HepG2 (cell line): ENCODE measurements around the gene PDE4C. TPM values are rescaled to one million over a fixed set of nuclear protein-coding genes. Genes with fewer than 3 reads are reported as not detected.

Experiments used
- BCLAF1 ChIP-seq: fragments of 450-650 bp; IDR thresholded peaks from 2 replicates; pipeline ENCODE4 v1.6.1; 2017; ENCODE audit warnings: mild to moderate bottlenecking
- ONECUT2 ChIP-seq: sonication (generic); formaldehyde crosslinking; IDR thresholded peaks from 2 replicates; pipeline ENCODE4 v1.4.0; 2020; ENCODE audit warnings: missing genetic modification reagents
- PRDM4 ChIP-seq: sonication (generic); formaldehyde crosslinking; IDR thresholded peaks from 2 replicates; pipeline ENCODE4 v1.9.0; 2021; ENCODE audit warnings: missing genetic modification reagents, borderline replicate concordance
- SIX1 ChIP-seq: sonication (generic); formaldehyde crosslinking; IDR thresholded peaks from 2 replicates; pipeline ENCODE4 v1.4.0; 2020; ENCODE audit warnings: missing genetic modification reagents, borderline replicate concordance
- ZNF235 ChIP-seq: sonication (generic); formaldehyde crosslinking; IDR thresholded peaks from 2 replicates; pipeline ENCODE4 v1.8.1; 2023; ENCODE audit warnings: mild to moderate bottlenecking, missing genetic modification reagents, borderline replicate concordance
- ZNF746 ChIP-seq: sonication (generic); formaldehyde crosslinking; IDR thresholded peaks from 2 replicates; pipeline ENCODE4 v1.8.0; 2022; ENCODE audit warnings: mild to moderate bottlenecking, missing genetic modification reagents
- polyA plus RNA-seq, 8 experiments: library from polyadenylated mRNA; depleted of rRNA in 3 of 8; stranded (reverse) in 7 of 8; unstranded in 1 of 8; fragments of >200 nt; fragmentation: Illumina TruSeq in 4 of 8; extraction: Trizol in 4 of 8; gene quantifications; 2 replicates each; pipeline versions ENCODE4 v1.2.1 to v1.2.3, GENCODE V29; 2011 to 2016; ENCODE audit warnings: low read depth in 4 of 8, missing spikeins in 1 of 8, mixed read lengths in 1 of 8; ENCODE audit not compliant: insufficient read depth in 1 of 8
- total RNA-seq, 5 experiments: library from RNA; depleted of rRNA; stranded (reverse); fragments of >200 nt; fragmentation: Illumina TruSeq; extraction: Trizol; gene quantifications; 2 replicates each; pipeline ENCODE4 v1.2.3, GENCODE V29; 2016; ENCODE audit warnings: low read depth in 1 of 5
- TF ChIP-seq, protein P1 (sequence below): IDR thresholded peaks from 2 replicates; pipeline ENCODE4 v1.6.1; 2016; ENCODE audit warnings: missing biosample characterization, missing genetic modification reagents, low read depth
- TF ChIP-seq, protein P2 (sequence below): sonication (generic); formaldehyde crosslinking; IDR thresholded peaks from 2 replicates; pipeline ENCODE4 v1.5.1; 2020; ENCODE audit warnings: mild to moderate bottlenecking, missing genetic modification reagents, borderline replicate concordance
- TF ChIP-seq, protein P3 (sequence below): sonication (generic); formaldehyde crosslinking; IDR thresholded peaks from 2 replicates; pipeline ENCODE4 v1.8.0; 2022; ENCODE audit warnings: mild to moderate bottlenecking, missing genetic modification reagents
- TF ChIP-seq, protein P4 (sequence below): sonication (generic); formaldehyde crosslinking; IDR thresholded peaks from 2 replicates; pipeline ENCODE4 v1.5.0; 2020; ENCODE audit warnings: missing genetic modification reagents

PDE4C gene
- total and polyA plus RNA-seq, 2 of the 13 experiments (the other 11 are each of a cell fraction or from before 2014, with no cell fraction given) = 1.4 to 14.0 TPM

DNA sequence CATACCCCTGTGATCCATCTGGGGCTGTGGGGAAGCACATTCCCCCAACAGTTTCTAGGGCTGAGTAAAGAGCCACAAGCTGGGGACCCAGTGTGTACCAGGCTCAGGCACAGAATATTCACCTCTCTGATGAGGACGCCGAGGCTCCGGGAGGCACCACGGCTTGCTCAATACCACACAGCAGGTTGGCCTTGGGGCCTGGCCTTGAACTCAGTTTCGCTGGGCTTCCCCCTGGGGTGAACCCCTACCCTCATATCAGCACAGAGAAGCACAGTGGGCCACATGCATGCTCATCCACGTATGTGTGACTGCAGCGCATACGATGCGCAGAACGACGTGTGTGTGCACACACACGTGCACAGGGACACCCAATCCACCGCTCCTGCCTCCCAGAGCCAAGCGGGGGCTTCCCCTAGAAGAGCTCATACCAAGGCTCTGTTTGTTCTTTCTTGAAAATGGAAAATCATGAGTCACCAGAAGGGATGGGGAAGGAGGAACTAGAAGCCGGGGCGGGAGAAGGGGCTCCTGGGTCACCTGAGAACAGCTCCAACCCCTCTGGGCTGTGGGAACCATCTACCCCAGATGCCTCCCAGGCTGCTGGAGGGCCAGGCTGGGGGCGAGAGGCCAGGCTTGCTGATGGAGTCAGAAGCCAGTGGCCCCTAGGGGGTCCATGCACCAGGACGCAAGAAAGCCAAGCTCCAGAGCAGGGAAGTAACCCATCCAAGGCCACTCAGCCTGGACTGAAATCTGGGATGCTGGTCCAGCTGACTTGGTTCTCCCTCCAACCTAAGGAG, 4.9 kb upstream of the PDE4C start (continued):
- TF ChIP-seq, protein P1, sequence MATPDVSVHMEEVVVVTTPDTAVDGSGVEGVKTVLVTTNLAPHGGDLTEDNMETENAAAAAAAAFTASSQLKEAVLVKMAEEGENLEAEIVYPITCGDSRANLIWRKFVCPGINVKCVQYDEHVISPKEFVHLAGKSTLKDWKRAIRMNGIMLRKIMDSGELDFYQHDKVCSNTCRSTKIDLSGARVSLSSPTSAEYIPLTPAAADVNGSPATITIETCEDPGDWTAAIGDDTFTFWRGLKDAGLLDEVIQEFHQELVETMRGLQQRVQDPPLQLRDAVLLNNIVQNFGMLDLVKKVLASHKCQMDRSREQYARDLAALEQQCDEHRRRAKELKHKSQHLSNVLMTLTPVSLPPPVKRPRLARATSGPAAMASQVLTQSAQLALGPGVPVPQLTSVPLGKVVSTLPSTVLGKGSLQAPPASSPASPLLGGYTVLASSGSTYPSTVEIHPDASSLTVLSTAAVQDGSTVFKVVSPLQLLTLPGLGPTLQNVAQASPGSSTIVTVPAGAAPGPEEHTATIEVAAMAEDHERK (CRISPR knock-in tag) = no peak
- no peak for TF ChIP-seq SIX1 (CRISPR knock-in tag)
- TF ChIP-seq, protein P2, sequence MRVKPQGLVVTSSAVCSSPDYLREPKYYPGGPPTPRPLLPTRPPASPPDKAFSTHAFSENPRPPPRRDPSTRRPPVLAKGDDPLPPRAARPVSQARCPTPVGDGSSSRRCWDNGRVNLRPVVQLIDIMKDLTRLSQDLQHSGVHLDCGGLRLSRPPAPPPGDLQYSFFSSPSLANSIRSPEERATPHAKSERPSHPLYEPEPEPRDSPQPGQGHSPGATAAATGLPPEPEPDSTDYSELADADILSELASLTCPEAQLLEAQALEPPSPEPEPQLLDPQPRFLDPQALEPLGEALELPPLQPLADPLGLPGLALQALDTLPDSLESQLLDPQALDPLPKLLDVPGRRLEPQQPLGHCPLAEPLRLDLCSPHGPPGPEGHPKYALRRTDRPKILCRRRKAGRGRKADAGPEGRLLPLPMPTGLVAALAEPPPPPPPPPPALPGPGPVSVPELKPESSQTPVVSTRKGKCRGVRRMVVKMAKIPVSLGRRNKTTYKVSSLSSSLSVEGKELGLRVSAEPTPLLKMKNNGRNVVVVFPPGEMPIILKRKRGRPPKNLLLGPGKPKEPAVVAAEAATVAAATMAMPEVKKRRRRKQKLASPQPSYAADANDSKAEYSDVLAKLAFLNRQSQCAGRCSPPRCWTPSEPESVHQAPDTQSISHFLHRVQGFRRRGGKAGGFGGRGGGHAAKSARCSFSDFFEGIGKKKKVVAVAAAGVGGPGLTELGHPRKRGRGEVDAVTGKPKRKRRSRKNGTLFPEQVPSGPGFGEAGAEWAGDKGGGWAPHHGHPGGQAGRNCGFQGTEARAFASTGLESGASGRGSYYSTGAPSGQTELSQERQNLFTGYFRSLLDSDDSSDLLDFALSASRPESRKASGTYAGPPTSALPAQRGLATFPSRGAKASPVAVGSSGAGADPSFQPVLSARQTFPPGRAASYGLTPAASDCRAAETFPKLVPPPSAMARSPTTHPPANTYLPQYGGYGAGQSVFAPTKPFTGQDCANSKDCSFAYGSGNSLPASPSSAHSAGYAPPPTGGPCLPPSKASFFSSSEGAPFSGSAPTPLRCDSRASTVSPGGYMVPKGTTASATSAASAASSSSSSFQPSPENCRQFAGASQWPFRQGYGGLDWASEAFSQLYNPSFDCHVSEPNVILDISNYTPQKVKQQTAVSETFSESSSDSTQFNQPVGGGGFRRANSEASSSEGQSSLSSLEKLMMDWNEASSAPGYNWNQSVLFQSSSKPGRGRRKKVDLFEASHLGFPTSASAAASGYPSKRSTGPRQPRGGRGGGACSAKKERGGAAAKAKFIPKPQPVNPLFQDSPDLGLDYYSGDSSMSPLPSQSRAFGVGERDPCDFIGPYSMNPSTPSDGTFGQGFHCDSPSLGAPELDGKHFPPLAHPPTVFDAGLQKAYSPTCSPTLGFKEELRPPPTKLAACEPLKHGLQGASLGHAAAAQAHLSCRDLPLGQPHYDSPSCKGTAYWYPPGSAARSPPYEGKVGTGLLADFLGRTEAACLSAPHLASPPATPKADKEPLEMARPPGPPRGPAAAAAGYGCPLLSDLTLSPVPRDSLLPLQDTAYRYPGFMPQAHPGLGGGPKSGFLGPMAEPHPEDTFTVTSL (CRISPR knock-in tag) = no peak
- TF ChIP-seq BCLAF1 = no peak
- TF ChIP-seq, protein P3, sequence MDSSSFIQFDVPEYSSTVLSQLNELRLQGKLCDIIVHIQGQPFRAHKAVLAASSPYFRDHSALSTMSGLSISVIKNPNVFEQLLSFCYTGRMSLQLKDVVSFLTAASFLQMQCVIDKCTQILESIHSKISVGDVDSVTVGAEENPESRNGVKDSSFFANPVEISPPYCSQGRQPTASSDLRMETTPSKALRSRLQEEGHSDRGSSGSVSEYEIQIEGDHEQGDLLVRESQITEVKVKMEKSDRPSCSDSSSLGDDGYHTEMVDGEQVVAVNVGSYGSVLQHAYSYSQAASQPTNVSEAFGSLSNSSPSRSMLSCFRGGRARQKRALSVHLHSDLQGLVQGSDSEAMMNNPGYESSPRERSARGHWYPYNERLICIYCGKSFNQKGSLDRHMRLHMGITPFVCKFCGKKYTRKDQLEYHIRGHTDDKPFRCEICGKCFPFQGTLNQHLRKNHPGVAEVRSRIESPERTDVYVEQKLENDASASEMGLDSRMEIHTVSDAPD (CRISPR knock-in tag) = no peak
- TF ChIP-seq PRDM4 (CRISPR knock-in tag) = no peak
- TF ChIP-seq, protein P4, sequence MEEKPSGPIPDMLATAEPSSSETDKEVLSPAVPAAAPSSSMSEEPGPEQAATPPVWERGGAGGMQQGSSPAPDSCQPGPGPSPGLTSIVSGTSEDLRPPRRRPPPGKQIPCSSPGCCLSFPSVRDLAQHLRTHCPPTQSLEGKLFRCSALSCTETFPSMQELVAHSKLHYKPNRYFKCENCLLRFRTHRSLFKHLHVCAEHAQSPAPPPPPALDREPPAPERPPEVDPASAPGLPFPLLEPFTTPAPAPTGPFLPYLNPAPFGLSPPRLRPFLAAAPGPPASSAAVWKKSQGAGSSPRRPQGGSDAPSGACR (CRISPR knock-in tag) = no peak
- TF ChIP-seq ZNF746 = no peak
- TF ChIP-seq ZNF235 = no peak
- no peak for TF ChIP-seq ONECUT2 (CRISPR knock-in tag)
